Measurements from ENCODE around the gene CNKSR3.

Gene CNKSR3

GRCh38 chr6:154478021-154478700 is 32.3 kb downstream of the CNKSR3 start:
- DNase-seq: no peak

GRCh38 chr6:154476494-154476893 is 34.0 kb downstream of the CNKSR3 start:
- no peak for DNase-seq

DNA sequence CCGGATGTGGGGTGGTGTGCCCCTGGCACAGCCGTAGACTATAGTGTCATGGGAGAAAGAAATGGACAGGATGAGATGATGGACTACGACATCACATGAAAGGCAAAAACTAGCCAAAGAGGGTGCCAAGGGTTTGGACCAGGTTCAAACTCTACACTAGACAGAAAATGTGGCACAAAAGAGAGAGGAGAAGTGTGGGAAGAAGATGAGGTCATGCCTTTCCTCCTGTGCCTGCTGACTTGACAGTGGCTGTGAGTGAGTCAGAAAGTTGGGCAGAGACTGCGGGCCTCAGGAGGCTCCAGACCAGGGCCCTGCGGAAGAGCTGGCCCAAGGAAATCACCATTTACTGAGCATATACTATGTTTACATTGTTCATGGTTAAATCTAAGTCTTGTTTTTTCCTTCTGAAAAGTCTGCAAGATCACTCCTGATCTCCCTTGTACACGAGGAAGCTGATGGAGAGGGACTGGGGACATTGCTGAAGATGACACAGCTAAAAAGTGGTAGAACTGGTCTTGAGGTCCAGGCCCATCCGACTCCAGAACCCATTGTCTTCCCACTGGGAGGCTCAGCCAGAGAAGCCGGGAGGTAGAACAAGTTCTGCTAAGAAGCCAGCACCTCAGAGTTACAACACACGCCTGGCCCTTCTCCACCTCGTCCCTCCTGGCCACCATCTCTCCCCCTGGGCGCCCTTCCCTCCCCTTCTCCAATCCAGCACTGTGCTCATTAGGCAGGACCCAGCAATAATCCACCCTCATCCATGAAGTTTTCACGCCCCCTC is 35.6 kb downstream of the CNKSR3 start:
- DNase-seq: no peak

DNA sequence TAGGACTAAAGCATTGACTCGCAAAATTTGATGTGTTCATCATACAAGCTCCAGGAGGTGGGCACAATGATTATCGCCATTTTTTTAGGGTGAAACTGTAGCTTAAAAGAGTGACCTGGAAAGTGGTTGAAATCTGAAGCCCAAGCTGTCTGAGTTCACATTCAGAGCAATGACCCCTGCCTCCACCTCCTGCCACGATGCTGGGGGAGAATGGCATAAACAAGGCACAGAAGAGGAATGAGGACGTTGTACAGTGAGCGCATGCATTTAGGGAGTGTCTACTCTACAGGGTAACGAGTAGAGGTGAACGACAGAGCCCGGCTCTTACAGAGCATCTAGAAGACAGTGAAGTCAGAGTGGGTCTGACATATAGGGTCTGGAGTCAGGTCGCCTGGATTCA is 37.2 kb downstream of the CNKSR3 start:
- no peak for DNase-seq

- DNase-seq: no peak
These were observed 38.7 kb downstream of the CNKSR3 start for GRCh38 chr6:154471609-154472362.

GRCh38 chr6:154469306-154469935 is 41.1 kb downstream of the CNKSR3 start:
- DNase-seq: no peak

- no peak for DNase-seq
These were observed 41.7 kb downstream of the CNKSR3 start for GRCh38 chr6:154468760-154469159.

GRCh38 chr6:154466971-154467679 is 43.4 kb downstream of the CNKSR3 start:
- DNase-seq: no peak

DNA sequence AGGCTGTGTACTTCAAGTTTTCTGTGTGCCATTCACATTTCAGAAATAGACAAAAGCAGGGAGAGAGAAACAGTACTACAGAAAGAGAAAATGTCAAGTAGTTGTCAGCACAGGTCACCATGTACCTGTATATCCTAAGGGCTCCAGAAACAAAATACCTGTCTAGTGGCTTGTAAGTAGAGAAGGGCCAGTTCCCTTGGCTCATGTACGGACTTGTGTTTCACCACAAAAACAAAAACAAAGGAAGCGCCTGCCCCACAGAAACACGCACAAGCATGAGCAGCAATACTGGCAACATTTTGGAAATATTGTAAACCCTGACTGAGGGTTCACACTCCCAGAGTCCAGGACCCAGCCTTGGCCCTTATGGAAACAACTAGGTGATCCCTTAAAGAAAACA is 44.3 kb downstream of the CNKSR3 start:
- no peak for DNase-seq

GRCh38 chr6:154463573-154464419 is 46.7 kb downstream of the CNKSR3 start:
- no peak for DNase-seq

GRCh38 chr6:154462425-154462824 is 48.1 kb downstream of the CNKSR3 start:
- DNase-seq: no peak

- DNase-seq: no peak
These were observed 49.1 kb downstream of the CNKSR3 start for GRCh38 chr6:154461348-154461747.

- DNase-seq: no peak
These were observed 50.0 kb downstream of the CNKSR3 start for GRCh38 chr6:154460306-154461071.

DNA sequence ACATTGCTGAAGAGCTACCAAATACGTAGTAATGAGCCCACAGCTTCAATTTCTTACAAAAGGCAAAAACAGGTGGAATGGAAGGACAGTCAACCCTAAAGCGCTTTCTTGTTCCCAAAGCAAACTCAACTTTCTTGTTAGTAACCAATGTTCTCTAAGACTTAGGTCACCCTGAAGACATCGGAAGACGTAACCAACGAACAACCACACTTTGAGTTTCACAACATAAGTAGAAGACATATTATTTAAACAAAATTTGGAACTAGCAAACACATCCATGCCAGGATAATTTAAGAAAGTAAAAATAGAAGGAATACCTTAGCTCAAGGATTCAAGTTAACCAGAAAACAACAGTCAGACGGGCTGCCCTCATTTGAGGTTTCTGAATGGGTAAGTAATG is 51.0 kb downstream of the CNKSR3 start:
- no peak for DNase-seq

DNA sequence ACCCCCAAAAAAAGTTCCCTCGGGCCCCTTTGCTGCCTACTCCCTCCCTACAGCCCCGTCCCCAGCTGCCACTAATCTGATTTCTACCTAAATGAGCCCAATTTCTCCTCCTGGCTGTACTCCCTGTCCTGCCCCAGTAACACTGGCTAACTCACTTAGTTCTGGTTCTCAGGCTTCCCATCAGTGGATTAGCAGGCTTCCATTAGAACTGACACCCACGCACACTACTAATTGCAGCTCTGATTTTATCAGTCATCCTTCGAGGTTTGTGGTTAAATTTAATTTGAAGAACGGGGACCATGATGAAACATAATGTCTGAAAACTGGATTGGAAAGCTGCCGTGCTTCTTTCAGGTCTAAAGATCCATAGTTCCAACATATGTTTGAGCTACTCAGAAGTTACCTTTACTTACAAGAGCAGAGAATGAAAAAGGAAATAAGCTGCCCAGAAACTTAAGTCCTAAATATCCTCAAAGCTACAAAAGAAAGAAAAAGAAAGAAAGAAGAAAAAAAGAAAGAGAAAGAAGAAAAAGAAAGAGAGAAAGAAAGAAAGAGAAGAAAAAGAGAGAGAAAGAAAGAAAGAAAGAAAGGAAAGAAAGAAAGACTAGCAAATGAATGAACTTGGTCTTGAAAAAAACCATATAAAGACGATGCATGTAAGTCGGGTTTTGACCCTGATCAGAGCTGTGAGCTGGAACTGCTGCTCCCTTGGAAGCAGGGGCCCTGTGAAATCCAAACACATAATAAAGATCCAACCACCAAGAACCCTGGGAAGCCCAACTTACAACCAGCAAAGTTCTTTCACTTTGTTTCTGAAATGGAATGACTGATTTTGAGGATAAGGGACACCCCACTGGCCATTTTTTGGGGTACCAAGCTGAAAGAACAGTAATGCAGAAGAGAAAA is 51.7 kb downstream of the CNKSR3 start:
- DNase-seq: no peak

DNA sequence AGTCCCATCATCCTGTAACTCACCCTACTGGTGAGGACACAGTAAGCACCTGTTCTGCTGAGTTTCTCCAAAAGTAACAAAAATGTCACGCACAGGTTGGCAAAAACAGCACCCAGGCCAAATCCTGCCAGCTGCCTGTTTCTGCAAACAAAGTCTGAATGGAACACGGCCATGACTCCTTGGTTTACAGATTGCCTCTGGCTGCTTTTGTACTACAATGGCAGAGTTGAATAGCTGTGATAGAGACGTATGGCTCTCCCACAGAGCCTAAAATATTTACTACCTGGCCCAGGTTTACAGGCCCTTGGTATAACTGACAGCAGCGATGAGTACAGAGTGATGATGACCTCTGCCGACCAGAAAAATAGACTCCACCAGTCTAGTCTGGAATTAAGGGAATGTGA is 52.6 kb downstream of the CNKSR3 start:
- DNase-seq: no peak

DNA sequence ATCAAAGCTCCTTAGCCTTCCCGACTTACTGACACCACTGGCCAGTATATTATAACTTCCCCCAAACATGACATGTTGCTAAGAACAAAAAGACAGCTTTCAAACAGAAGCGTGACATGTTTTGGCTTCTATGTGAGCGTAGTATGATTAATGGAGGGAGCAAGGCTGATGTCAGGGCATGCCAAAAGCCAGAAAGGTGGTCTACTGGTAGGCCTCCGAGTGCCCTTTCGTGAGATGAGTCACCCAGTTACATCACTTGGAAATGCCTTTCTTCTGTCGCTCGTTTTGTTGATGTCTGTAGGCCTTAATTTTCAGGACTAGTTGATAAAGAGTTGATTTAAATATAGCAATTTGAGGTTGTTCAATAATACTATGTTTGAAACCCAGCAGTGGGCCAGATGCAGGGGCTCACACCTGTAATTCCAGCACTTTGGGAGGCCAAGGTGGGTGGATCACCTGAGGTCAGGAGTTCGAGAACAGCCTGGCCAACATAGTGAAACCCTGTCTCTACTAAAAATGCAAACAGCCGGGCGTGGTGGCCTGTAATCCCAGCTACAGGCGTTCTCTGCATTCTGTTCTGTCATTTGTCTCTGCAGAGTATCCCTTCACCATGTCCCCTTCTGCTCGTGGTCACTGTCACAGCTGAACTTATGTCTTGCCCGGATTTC is 53.3 kb downstream of the CNKSR3 start:
- DNase-seq: no peak

- DNase-seq: no peak
These were observed 57.2 kb downstream of the CNKSR3 start for GRCh38 chr6:154453329-154453728.

GRCh38 chr6:154450498-154450897 is 60.0 kb downstream of the CNKSR3 start:
- no peak for DNase-seq
